HG03066 (cell line): ENCODE data around the gene ANO6.
"Not testable (repeated sequence)": the region's sequence is repeated elsewhere in the genome, so short reads cannot be mapped to it uniquely, and the experiment has no call there.

Experiments
- ATAC-seq: cut with Tn5 transposase; IDR thresholded peaks from one replicate; pipeline ENCODE4 v1.9.1; 2021; ENCODE audit warnings: low read depth; ENCODE audit not compliant: unreplicated experiment

The ANO6 gene

GRCh38 chr12:45303945-45304344, 88.0 kb downstream of the ANO6 start:
- ATAC-seq: no peak

- no peak for ATAC-seq
Measured at GRCh38 chr12:45304514-45305178, 88.8 kb downstream of the ANO6 start.

- ATAC-seq: no peak
Measured at GRCh38 chr12:45305907-45306306, 90.0 kb downstream of the ANO6 start.

- ATAC-seq: no peak
Measured at GRCh38 chr12:45309836-45310626, 94.1 kb downstream of the ANO6 start.

- ATAC-seq: no peak
Measured at GRCh38 chr12:45310627-45310968, 94.7 kb downstream of the ANO6 start.

- no peak for ATAC-seq
Measured at GRCh38 chr12:45312012-45312411, 96.1 kb downstream of the ANO6 start.

GRCh38 chr12:45314770-45315169, 98.9 kb downstream of the ANO6 start:
- no peak for ATAC-seq

- no peak for ATAC-seq
Measured at GRCh38 chr12:45315462-45315861, 99.6 kb downstream of the ANO6 start.

GRCh38 chr12:45317261-45317660, 101.4 kb downstream of the ANO6 start:
- not testable (repeated sequence) for ATAC-seq

- no peak for ATAC-seq
Measured at GRCh38 chr12:45322810-45323209, 106.9 kb downstream of the ANO6 start.

GRCh38 chr12:45324391-45324790, 108.5 kb downstream of the ANO6 start:
- no peak for ATAC-seq

- no peak for ATAC-seq
Measured at GRCh38 chr12:45326358-45326975, 110.6 kb downstream of the ANO6 start.

- ATAC-seq: no peak
Measured at GRCh38 chr12:45327823-45328383, 112.0 kb downstream of the ANO6 start.

GRCh38 chr12:45329238-45329637, 113.3 kb downstream of the ANO6 start:
- ATAC-seq: no peak

- no peak for ATAC-seq
Measured at GRCh38 chr12:45329702-45330101, 113.8 kb downstream of the ANO6 start.

GRCh38 chr12:45331552-45331951, 115.7 kb downstream of the ANO6 start:
- ATAC-seq: no peak

- ATAC-seq: no peak
Measured at GRCh38 chr12:45334396-45334795, 118.5 kb downstream of the ANO6 start.

GRCh38 chr12:45336331-45336730, 120.4 kb downstream of the ANO6 start:
- ATAC-seq: no peak

- no peak for ATAC-seq
Measured at GRCh38 chr12:45336762-45337596, 121.1 kb downstream of the ANO6 start.

- ATAC-seq: no peak
Measured at GRCh38 chr12:45337835-45338234, 121.9 kb downstream of the ANO6 start.

GRCh38 chr12:45338272-45338671, 122.4 kb downstream of the ANO6 start:
- ATAC-seq: no peak
